ENCODE measurements around the gene TXNDC11. TPM values are rescaled to one million over a fixed set of nuclear protein-coding genes. Genes with fewer than 3 reads are reported as not detected.

The TXNDC11 gene
- total and polyA plus RNA-seq, 10 of the 15 experiments (the other 5 are each of a cell fraction or from before 2014, with no cell fraction given) = 1.7 to 86.7 (median 54.4) TPM

DNA sequence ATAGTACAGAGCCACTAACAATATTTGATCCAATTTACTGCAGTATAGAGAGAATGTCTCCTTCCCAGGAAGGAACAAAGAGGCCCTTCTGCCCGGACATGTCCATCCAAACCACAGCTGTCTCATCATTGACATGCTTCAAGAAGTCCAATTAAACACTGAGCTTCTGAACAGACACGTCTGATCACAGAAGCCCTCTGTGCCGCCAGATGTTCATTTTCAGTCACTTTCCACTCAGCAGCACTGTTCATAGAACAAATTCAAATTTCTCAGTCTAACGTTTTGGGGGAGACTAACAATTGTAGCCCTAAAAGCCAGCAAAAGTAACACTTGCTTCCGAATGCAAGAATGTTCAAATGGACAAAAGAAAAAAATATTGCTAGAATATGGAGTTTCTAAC is 39.1 kb upstream of the TXNDC11 start (continued):
- TF ChIP-seq SUPT20H (IDR thresholded peaks at IDR 0.05; ENCODE audit: borderline replicate concordance, control insufficient read depth, low read depth, low read length) (no peak), STAT3 (IDR thresholded peaks at IDR 0.05; ENCODE audit: low read depth, low read length) (no peak), ZNF24 (IDR thresholded peaks at IDR 0.05) (no peak), ZNF384 (IDR thresholded peaks at IDR 0.05; ENCODE audit: borderline replicate concordance, low read depth, low read length) (no peak), POLR2AphosphoS5 (IDR thresholded peaks at IDR 0.05; ENCODE audit: low read length) (peak; percentile 65; the same call in 1 of the 2 replicates), EED (IDR thresholded peaks at IDR 0.05; ENCODE audit: low read depth) (no peak), MTA2 (IDR thresholded peaks at IDR 0.05; ENCODE audit: low read depth) (peak; percentile 75), NFXL1 (IDR thresholded peaks at IDR 0.05; ENCODE audit: borderline replicate concordance) (no peak), MXI1 (IDR thresholded peaks at IDR 0.05; ENCODE audit: low read depth, low read length) (no peak), MLLT1 (IDR thresholded peaks at IDR 0.05) (no peak), SUZ12 (IDR thresholded peaks at IDR 0.05; ENCODE audit: unreplicated experiment) (no peak), CTCF (IDR thresholded peaks at IDR 0.05 in 2 of 3, conservative IDR thresholded peaks at IDR 0.05 in 1 of 3; ENCODE audit: control insufficient read depth in 2 of 3, extremely low read depth in 1 of 3, insufficient read depth in 1 of 3, low read depth in 3 of 3, low read length in 3 of 3) (no peak), IKZF2 (IDR thresholded peaks at IDR 0.05) (peak; percentile 57 to 66; a peak in 2 of 4 replicates), BHLHE40 (IDR thresholded peaks at IDR 0.05; ENCODE audit: borderline replicate concordance in 1 of 2, low read depth in 2 of 2, low read length in 1 of 2) (peak in 1 of 2 experiments; percentile 15; a peak in 1 of 4 replicates), SMC3 (IDR thresholded peaks at IDR 0.05; ENCODE audit: borderline replicate concordance, low read length) (no peak), SMAD1 (IDR thresholded peaks at IDR 0.05; ENCODE audit: low read depth, partially characterized antibody) (peak; percentile 81), FOS (IDR thresholded peaks at IDR 0.05; ENCODE audit: borderline replicate concordance, extremely low read depth, insufficient read length) (no peak), NRF1 (conservative IDR thresholded peaks at IDR 0.05; ENCODE audit: low read depth, low read length) (no peak), IKZF1 (conservative IDR thresholded peaks at IDR 0.05) (peak; percentile 60; the same call in 1 of the 2 replicates), KAT2A (conservative IDR thresholded peaks at IDR 0.05; ENCODE audit: control insufficient read depth, low read depth, low read length) (no peak), SP1 (IDR thresholded peaks at IDR 0.05; ENCODE audit: low read depth, low read length) (no peak), ASH2L (IDR thresholded peaks at IDR 0.05; ENCODE audit: borderline replicate concordance, low read depth) (no peak), POU2F2 (IDR thresholded peaks at IDR 0.05; ENCODE audit: borderline replicate concordance, low read depth, low read length) (no peak; the same call in 2 of the 3 replicates), EZH2 (IDR thresholded peaks at IDR 0.05; ENCODE audit: borderline replicate concordance, control insufficient read depth, low read depth, low read length) (no peak)
- TF ChIP-seq, protein P1, sequence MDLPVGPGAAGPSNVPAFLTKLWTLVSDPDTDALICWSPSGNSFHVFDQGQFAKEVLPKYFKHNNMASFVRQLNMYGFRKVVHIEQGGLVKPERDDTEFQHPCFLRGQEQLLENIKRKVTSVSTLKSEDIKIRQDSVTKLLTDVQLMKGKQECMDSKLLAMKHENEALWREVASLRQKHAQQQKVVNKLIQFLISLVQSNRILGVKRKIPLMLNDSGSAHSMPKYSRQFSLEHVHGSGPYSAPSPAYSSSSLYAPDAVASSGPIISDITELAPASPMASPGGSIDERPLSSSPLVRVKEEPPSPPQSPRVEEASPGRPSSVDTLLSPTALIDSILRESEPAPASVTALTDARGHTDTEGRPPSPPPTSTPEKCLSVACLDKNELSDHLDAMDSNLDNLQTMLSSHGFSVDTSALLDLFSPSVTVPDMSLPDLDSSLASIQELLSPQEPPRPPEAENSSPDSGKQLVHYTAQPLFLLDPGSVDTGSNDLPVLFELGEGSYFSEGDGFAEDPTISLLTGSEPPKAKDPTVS (IDR thresholded peaks at IDR 0.05; ENCODE audit: low read depth, low read length) = no peak
